ENCODE data around the gene GNAS-AS1. TPM values are rescaled to one million over a fixed set of nuclear protein-coding genes. Genes with fewer than 3 reads are reported as not detected.

GNAS-AS1 gene
- total RNA-seq, 1 experiment from 2014 or later, result 0.11 TPM

DNA sequence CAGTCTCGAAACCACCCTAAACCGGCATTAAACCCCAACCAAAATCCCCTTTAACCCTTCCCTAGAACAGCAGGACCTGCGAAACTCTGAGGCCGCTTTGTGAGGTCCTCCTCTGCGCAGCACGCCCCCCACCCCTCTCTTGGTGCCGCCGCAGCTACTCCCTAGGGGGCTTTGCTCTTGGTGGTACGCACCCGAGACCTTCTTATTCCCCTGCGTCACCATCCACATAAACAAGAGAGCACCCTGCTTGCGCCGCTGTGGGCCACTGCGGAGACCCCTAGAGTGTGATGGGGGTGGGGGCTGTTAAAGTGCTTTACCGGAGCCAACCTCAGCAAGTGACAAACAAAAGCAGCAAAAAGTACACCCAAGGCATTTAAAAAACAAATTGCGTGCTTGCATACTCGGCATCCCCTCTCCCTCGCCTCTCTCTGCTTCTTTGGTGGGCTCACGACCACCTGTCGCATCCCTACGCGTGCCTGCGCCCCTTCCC, 1.3 kb upstream of the GNAS-AS1 start:
- H3K4me1 ChIP-seq (ENCODE audit: insufficient read depth, low read length), result no peaks in the 10 kb centered on the region
- no TSS peak for BruUV-seq (replicated peaks)
- POLR2A ChIA-PET (ENCODE audit: unreplicated experiment), result no interaction called here
- H4K20me1 ChIP-seq (ENCODE audit: low read length), result no peaks in the 10 kb centered on the region
- CTCF ChIA-PET, result interaction anchor here (1.2 kb wide), 1 partner anchor 371 kb away, joined by 7 read pairs; no protein-coding TSS in a partner anchor
- no peak overlapping the region for H3K4me3 ChIP-seq (ENCODE audit: low read length)
- TF ChIP-seq, protein P1, sequence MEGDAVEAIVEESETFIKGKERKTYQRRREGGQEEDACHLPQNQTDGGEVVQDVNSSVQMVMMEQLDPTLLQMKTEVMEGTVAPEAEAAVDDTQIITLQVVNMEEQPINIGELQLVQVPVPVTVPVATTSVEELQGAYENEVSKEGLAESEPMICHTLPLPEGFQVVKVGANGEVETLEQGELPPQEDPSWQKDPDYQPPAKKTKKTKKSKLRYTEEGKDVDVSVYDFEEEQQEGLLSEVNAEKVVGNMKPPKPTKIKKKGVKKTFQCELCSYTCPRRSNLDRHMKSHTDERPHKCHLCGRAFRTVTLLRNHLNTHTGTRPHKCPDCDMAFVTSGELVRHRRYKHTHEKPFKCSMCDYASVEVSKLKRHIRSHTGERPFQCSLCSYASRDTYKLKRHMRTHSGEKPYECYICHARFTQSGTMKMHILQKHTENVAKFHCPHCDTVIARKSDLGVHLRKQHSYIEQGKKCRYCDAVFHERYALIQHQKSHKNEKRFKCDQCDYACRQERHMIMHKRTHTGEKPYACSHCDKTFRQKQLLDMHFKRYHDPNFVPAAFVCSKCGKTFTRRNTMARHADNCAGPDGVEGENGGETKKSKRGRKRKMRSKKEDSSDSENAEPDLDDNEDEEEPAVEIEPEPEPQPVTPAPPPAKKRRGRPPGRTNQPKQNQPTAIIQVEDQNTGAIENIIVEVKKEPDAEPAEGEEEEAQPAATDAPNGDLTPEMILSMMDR (conservative IDR thresholded peaks at IDR 0.05; ENCODE audit: low read depth, low read length), result no peak
- no peak for TF ChIP-seq EZH2 (IDR thresholded peaks at IDR 0.05; ENCODE audit: low read length, unreplicated experiment)
- TF ChIP-seq EZH2phosphoT487 (IDR thresholded peaks at IDR 0.05; ENCODE audit: borderline replicate concordance, low read length), result no peak
- H3K4me2 ChIP-seq (ENCODE audit: low read length), result no peak overlapping the region
- no peak overlapping the region for H2AFZ ChIP-seq (ENCODE audit: low read length)
- H3F3A ChIP-seq (ENCODE audit: low read length, unreplicated experiment), result no peaks in the 10 kb centered on the region
- intact Hi-C loops (cut with micrococcal nuclease), result no loop called here
- no peak for ATAC-seq
- no peaks in the 10 kb centered on the region for H3K79me2 ChIP-seq (ENCODE audit: low read length)
- H3K9me2 ChIP-seq (replicated peaks; ENCODE audit: low read length), result no peaks in the 10 kb centered on the region
- H3K27ac ChIP-seq (ENCODE audit: low read length), result no peak overlapping the region
- H3K9me3 ChIP-seq (ENCODE audit: low read length), result no peaks in the 10 kb centered on the region
- no peak for DNase-seq
- H3K9ac ChIP-seq (ENCODE audit: low read length), result no peak overlapping the region
- peaks cover 29% of the 10 kb centered on the region for H3K27me3 ChIP-seq (ENCODE audit: low read length)
- no peaks in the 10 kb centered on the region for H3K36me3 ChIP-seq (ENCODE audit: low read depth, low read length)

DNA sequence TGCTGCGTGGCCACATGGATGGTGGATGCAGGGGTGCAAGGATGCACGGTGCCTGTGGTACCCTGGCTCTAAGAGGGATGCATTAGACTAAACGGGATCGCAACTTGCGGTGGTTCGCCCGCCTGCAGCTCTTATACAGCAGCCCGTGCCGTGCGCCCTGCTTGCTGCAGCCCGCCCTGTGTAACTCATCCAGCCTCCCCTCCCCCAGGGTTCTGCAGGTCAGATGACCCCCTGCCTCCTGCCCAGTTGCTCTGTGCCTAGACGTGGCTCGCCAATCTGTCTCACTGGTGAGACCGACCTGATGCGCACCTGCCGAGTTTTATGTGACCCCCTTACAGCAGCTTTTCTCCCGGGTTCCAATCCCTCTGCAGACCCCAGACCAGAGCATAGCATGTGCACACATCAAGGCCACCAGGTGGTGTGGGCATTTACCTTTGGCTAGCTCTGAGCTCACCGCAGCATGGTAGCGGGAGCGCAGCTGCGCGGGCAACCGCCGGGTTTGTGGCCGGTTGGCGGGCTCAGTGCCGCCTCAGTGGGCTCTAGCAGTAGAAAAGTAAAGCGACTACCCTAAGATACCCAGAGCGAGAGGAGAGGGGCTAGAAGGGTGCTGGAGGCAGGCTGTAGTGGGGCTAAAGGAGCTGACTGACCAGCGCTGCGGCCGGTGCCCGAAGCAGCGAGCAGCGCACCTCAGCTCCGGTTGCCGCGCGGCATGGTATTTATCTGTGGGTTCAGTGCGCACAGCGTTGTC, 693 bp upstream of the GNAS-AS1 start:
- intact Hi-C loops (cut with micrococcal nuclease), result no loop called here
- POLR2A ChIA-PET (ENCODE audit: unreplicated experiment), result no interaction called here

More for the DNA sequence above, 693 bp upstream of the GNAS-AS1 start:
- CTCF ChIA-PET, result no interaction called here
- Histone ChIP-seq H2AFZ (ENCODE audit: low read length) (no peak overlapping the region), H3K27ac (ENCODE audit: low read length) (no peak overlapping the region), H3K4me3 (ENCODE audit: low read length) (no peak overlapping the region), H3K4me1 (ENCODE audit: insufficient read depth, low read length) (no peaks in the 10 kb centered on the region), H3K4me2 (ENCODE audit: low read length) (no peak overlapping the region), H3K9ac (ENCODE audit: low read length) (no peak overlapping the region), H3K79me2 (ENCODE audit: low read length) (no peaks in the 10 kb centered on the region), H4K20me1 (ENCODE audit: low read length) (no peaks in the 10 kb centered on the region), H3K36me3 (ENCODE audit: low read depth, low read length) (no peaks in the 10 kb centered on the region), H3K9me2 (replicated peaks; ENCODE audit: low read length) (no peaks in the 10 kb centered on the region), H3F3A (ENCODE audit: low read length, unreplicated experiment) (no peaks in the 10 kb centered on the region), H3K9me3 (ENCODE audit: low read length) (no peaks in the 10 kb centered on the region), H3K27me3 (ENCODE audit: low read length) (peaks cover 35% of the 10 kb centered on the region)
- TF ChIP-seq EZH2phosphoT487 (IDR thresholded peaks at IDR 0.05; ENCODE audit: borderline replicate concordance, low read length) (no peak), EZH2 (IDR thresholded peaks at IDR 0.05; ENCODE audit: low read length, unreplicated experiment) (no peak)
- TF ChIP-seq, protein P1 (conservative IDR thresholded peaks at IDR 0.05; ENCODE audit: low read depth, low read length), result no peak
- ATAC-seq (no peak), DNase-seq (no peak)
- BruUV-seq (replicated peaks), result no TSS peak
